Measurements from ENCODE around the gene DIPK1A. TPM values are rescaled to one million over a fixed set of nuclear protein-coding genes. Genes with fewer than 3 reads are reported as not detected.
"Not testable (repeated sequence)": the region's sequence is repeated elsewhere in the genome, so short reads cannot be mapped to it uniquely, and the experiment has no call there.

Gene DIPK1A
- total RNA-seq, 2 donors from 2014 or later = 7.9 to 8.7 TPM

- H3K36me3 Mint-ChIP-seq (ENCODE audit: low read depth) = no peaks in the 10 kb centered on the region
- H3K4me1 Mint-ChIP-seq = peaks cover 40% of the 10 kb centered on the region
- H3K27ac Mint-ChIP-seq = peak overlapping the region; percentile 86
- H3K27me3 Mint-ChIP-seq = no peaks in the 10 kb centered on the region
- ATAC-seq = no peak
- no peak for DNase-seq
- no peaks in the 10 kb centered on the region for H3K9me3 ChIP-seq (ENCODE audit: control insufficient read depth, low read length, poor library complexity, severe bottlenecking)
- peak overlapping the region; percentile 76 for H3K4me3 Mint-ChIP-seq
Observed at GRCh38 chr1:92972409-92973129, 11.3 kb upstream of the DIPK1A start.

- peak overlapping the region; percentile 86 for H3K27ac Mint-ChIP-seq
Observed at GRCh38 chr1:92971932-92972331, 10.7 kb upstream of the DIPK1A start.

DNA sequence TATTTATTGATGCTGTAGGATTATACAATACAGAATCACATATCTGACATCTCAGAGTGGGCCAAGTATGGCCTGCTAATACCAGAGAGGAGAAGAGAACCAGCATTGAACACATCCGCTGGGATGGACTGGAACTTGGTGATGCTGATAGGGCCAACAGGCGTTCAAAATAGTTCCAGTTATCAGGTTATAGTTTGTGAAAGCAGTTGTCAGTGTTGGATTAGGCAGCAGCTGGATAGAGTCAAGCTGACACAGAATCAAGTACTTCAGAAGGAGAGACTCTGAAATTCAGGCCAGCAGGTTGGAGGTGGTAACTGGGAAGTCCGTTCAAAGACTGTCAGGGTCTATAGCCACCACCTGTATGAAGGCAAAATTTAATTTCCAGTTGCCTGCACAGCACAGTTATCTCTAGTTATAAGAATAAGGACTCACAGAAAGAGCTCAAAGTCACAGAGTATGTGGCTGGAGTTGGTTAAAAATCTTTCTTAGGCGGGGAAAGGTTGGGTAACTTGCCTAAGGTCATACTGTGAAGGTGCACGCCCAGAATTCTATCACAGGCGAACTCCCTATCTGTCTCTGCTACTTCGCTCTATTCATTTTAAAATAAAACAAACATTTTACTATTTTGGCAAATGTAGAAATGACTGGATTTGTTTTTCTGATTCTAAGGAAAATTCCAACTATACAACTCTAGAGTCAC is 9.9 kb upstream of the DIPK1A start:
- no peaks in the 10 kb centered on the region for H3K27me3 Mint-ChIP-seq
- no peak overlapping the region for H3K27ac Mint-ChIP-seq

More at GRCh38 chr1:92971932-92972331, 10.7 kb upstream of the DIPK1A start:
- H3K9me3 ChIP-seq (ENCODE audit: control insufficient read depth, low read length, poor library complexity, severe bottlenecking); ATAC-seq; H3K36me3 Mint-ChIP-seq (ENCODE audit: low read depth); DNase-seq; H3K4me3 Mint-ChIP-seq; H3K27me3 Mint-ChIP-seq: not testable (repeated sequence)
- H3K4me1 Mint-ChIP-seq = peaks cover 35% of the 10 kb centered on the region

GRCh38 chr1:92969517-92969916 is 8.3 kb upstream of the DIPK1A start:
- peaks cover 29% of the 10 kb centered on the region for H3K4me1 Mint-ChIP-seq
- no peak overlapping the region for H3K4me3 Mint-ChIP-seq
- no peak overlapping the region for H3K27ac Mint-ChIP-seq
- H3K27me3 Mint-ChIP-seq = no peaks in the 10 kb centered on the region
- DNase-seq (no peak), ATAC-seq (no peak)
- H3K36me3 Mint-ChIP-seq (ENCODE audit: low read depth) = no peaks in the 10 kb centered on the region
- H3K9me3 ChIP-seq (ENCODE audit: control insufficient read depth, low read length, poor library complexity, severe bottlenecking) = no peaks in the 10 kb centered on the region

More for the DNA sequence above, 9.9 kb upstream of the DIPK1A start:
- no peaks in the 10 kb centered on the region for H3K9me3 ChIP-seq (ENCODE audit: control insufficient read depth, low read length, poor library complexity, severe bottlenecking)
- DNase-seq (no peak), ATAC-seq (no peak)
- peaks cover 35% of the 10 kb centered on the region for H3K4me1 Mint-ChIP-seq
- H3K4me3 Mint-ChIP-seq = no peak overlapping the region
- H3K36me3 Mint-ChIP-seq (ENCODE audit: low read depth) = no peaks in the 10 kb centered on the region

DNA sequence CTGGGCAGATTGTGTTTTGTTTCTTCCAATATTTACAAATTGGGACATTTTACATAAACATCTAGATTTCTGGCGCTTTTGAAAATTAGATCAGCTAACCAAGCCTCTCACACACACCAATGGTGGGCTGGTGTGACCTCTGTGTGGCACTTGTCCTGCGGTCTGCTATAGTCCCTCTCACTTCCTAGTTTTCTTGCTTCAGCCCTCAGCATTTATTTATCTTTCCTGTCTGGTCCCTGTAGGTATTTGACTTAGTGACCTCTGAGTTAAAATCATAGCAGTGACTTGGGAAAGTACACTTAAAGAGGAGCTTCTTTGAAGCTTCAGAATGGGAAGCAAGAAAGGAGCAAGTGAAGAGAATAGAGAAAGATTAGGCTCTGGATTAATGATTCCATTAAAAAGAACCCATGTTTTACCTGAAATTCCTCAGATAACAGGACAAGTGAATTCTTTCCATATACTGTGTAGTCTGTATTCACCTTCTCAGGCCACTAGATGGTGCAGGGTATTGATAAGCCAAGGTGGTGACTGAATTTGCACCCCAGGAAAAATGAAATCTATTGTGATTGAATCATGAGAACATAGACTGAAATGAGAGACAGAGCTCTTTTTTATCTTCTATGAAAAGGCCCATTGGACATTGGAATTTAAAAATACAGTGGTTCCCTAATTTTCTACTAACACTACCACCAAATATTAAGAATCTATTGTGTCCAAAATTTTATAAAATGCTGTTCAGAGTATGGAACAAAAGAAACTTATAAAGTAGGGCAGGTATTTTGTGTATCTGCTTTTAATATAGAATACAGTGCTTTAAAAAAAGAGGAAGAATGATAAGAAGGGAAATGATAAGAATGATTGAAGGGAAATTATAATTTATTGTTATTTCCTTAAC is 7.1 kb upstream of the DIPK1A start:
- Mint-ChIP-seq H3K27ac (peak overlapping the region; percentile 83), H3K4me3 (no peak overlapping the region), H3K4me1 (peaks cover 26% of the 10 kb centered on the region), H3K36me3 (ENCODE audit: low read depth) (no peaks in the 10 kb centered on the region), H3K27me3 (no peaks in the 10 kb centered on the region)
- no peak for DNase-seq
- no peaks in the 10 kb centered on the region for H3K9me3 ChIP-seq (ENCODE audit: control insufficient read depth, low read length, poor library complexity, severe bottlenecking)
- peak; percentile 67 for ATAC-seq

GRCh38 chr1:92964998-92965397 is 3.7 kb upstream of the DIPK1A start:
- Mint-ChIP-seq H3K4me1 (peaks cover 19% of the 10 kb centered on the region), H3K27me3 (no peaks in the 10 kb centered on the region), H3K4me3 (no peak overlapping the region), H3K27ac (no peak overlapping the region), H3K36me3 (ENCODE audit: low read depth) (no peaks in the 10 kb centered on the region)
- H3K9me3 ChIP-seq (ENCODE audit: control insufficient read depth, low read length, poor library complexity, severe bottlenecking) = no peaks in the 10 kb centered on the region
- DNase-seq (no peak), ATAC-seq (peak; percentile 19)

GRCh38 chr1:92964316-92964715 is 3.1 kb upstream of the DIPK1A start:
- Mint-ChIP-seq H3K4me1 (peaks cover 17% of the 10 kb centered on the region), H3K27ac (no peak overlapping the region), H3K27me3 (no peaks in the 10 kb centered on the region), H3K36me3 (ENCODE audit: low read depth) (no peaks in the 10 kb centered on the region), H3K4me3 (no peak overlapping the region)
- DNase-seq = no peak
- ATAC-seq = no peak
- no peaks in the 10 kb centered on the region for H3K9me3 ChIP-seq (ENCODE audit: control insufficient read depth, low read length, poor library complexity, severe bottlenecking)

DNA sequence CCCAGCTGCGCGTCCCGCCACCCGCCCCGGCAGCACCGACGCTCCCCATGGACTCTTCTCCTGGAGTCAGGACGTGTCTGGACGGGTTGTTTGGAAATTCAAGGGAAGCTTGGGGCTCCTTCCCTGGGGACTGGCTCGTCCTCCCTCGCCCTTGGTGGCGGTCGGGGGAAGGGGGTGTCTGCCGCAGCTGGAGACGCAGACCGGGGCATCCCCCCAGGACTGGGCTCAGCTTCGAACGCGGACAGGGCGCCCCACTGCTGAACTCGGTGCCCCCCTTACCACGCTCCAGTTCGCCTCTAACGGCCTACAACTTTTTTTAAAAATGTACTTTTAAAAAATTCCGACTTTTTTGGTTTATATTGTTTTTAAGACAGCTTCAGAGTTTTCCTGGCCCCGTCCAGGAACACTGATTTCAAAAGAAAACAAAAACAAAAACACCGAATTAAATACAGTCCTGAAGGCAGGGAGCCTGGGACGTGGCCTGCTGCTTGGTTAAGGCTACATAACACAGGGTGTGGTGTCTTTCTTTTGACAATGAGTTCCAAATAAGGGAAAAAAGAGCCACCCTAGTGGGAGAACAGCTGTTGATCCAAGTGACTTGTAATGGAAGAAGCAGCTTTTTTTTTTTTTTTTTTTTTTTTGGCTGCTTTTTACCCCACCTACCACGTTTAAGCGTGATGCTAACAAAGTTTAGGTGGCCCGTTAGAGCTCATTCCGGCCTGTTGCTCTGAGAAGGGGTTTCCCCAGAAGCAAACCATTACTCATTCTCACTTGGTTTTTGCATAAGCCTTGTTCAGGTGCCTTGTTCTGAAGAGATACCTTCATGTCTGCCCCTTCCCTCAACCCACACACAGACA is 862 bp upstream of the DIPK1A start:
- peak; percentile 74 for ATAC-seq
- peak; percentile 38 to 62 (median 54) for DNase-seq
- no peak overlapping the region for H3K27ac Mint-ChIP-seq
- H3K4me1 Mint-ChIP-seq = peaks cover 23% of the 10 kb centered on the region
- H3K9me3 ChIP-seq (ENCODE audit: control insufficient read depth, low read length, poor library complexity, severe bottlenecking) = no peaks in the 10 kb centered on the region
- H3K27me3 Mint-ChIP-seq = no peaks in the 10 kb centered on the region
- no peak overlapping the region for H3K4me3 Mint-ChIP-seq
- no peaks in the 10 kb centered on the region for H3K36me3 Mint-ChIP-seq (ENCODE audit: low read depth)

DNA sequence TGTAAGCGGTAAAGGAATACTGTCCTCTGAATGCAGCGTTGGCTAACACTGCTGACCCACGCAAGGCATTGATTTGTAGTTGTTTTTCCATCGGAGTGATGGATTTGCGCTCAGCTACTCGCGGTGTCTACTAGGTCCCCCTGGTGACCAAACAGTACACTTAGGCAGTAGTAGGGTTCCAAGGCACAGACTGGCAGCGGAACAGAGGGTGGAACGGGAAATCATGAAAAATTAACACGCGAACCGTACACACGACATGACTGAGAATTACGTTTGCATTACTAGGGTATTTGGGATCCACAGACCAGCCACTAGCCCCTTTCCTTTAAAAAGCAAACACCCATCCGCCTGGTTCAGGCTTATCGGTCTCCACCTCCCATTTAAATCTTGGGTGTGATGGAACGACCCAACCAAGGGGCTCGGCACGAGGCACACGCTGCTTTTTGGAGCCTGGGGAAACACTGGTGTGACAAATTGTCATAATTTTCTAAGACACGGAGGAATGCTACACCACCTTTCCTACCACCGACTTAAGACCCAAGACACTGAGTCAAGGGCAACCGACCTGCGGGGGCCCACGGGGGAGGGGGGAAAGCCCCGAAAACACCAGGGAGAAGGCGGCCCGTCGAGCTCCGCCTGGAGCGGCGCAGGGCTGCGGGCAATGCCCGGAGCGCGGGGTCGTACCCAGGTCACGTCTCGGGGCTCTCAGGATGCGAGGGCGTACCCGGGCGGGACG is 699 bp downstream of the DIPK1A start:
- Mint-ChIP-seq H3K27ac (peak overlapping the region; percentile 97), H3K36me3 (ENCODE audit: low read depth) (no peaks in the 10 kb centered on the region), H3K4me3 (no peak overlapping the region), H3K27me3 (no peaks in the 10 kb centered on the region), H3K4me1 (peaks cover 36% of the 10 kb centered on the region)
- H3K9me3 ChIP-seq (ENCODE audit: control insufficient read depth, low read length, poor library complexity, severe bottlenecking) = no peaks in the 10 kb centered on the region
- peak; percentile 22 to 57 (median 36) for DNase-seq
- ATAC-seq = peak; percentile 57

DNA sequence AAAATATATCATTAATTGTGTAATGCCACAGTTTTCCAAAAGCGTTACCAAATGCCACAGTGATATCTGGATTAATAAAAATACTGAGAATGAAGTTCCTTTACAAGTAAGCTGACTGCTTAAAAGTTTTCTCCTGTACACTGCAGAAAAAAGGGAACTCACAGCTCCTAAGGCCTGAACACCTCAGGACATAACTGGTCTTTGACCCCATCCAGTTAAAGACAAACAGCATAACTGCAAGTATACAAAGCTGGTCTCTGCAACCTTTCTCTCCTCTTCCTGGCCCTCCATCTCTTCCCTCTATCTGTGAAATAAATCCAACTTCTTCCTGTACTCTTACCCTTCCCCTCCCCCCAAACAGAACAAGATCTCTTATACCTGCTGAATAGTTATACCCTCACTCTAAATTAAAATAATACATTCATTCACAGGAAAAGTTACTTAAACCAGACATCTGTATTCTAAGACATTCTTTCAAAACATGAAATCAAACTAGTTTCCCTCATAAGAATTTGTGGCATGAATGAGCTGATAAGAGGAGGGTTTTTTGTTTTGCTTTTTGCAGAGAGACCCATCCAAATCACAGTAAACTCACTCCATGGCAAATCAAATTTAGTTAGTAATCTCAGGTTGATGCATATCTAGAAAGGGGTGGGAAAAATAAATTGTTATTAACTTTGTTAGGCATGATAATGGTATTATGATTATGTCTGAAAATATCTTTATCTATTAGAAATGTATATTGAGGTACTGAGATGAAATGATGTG is 2.9 kb downstream of the DIPK1A start:
- Mint-ChIP-seq H3K27me3 (no peaks in the 10 kb centered on the region), H3K27ac (peak overlapping the region; percentile 84), H3K4me3 (peak overlapping the region; percentile 61), H3K36me3 (ENCODE audit: low read depth) (peaks cover 2% of the 10 kb centered on the region), H3K4me1 (peaks cover 45% of the 10 kb centered on the region)
- no peak for DNase-seq
- H3K9me3 ChIP-seq (ENCODE audit: control insufficient read depth, low read length, poor library complexity, severe bottlenecking) = no peaks in the 10 kb centered on the region
- no peak for ATAC-seq

- H3K9me3 ChIP-seq (ENCODE audit: control insufficient read depth, low read length, poor library complexity, severe bottlenecking) = no peaks in the 10 kb centered on the region
- H3K4me3 Mint-ChIP-seq = peak overlapping the region; percentile 62
- no peak for ATAC-seq
- H3K27me3 Mint-ChIP-seq = no peaks in the 10 kb centered on the region
- DNase-seq = no peak
- H3K4me1 Mint-ChIP-seq = peaks cover 52% of the 10 kb centered on the region
- peak overlapping the region; percentile 84 for H3K27ac Mint-ChIP-seq
- H3K36me3 Mint-ChIP-seq (ENCODE audit: low read depth) = peaks cover 2% of the 10 kb centered on the region
Observed at GRCh38 chr1:92957030-92957734, 4.1 kb downstream of the DIPK1A start.

Measured in T-helper 17 cell (primary cell).